Tracheal epithelial cell (primary cell): ENCODE results near the gene BCAS4. TPM values are rescaled to one million over a fixed set of nuclear protein-coding genes. Genes with fewer than 3 reads are reported as not detected.

Experiments
- total RNA-seq: library from RNA; depleted of rRNA; stranded (reverse); fragments of >200 nt; gene quantifications from 2 replicates; pipeline ENCODE4 v1.2.1, GENCODE V29; 2014

BCAS4 gene, protein sequence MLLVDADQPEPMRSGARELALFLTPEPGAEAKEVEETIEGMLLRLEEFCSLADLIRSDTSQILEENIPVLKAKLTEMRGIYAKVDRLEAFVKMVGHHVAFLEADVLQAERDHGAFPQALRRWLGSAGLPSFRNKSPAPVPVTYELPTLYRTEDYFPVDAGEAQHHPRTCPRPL
- 11.1 and 14.9 TPM in 2 replicates for total RNA-seq

GRCh38 chr20:50794846-50795634 lies at the start of gene BCAS4:
Gene BCAS4 (plus strand): TSS chr20:50795061. CDS start chr20:50795084, 23 bp downstream.

Other genes starting within 250 kb of the BCAS4 start
- gene RIPOR3, start 103.5 kb upstream of the BCAS4 start, total RNA-seq = 0.64 and 2.7 TPM in 2 replicates
- 10.7 and 19.0 TPM in 2 replicates for gene PARD6B, start 63.5 kb upstream of the BCAS4 start, total RNA-seq
- gene ADNP, start 136.4 kb downstream of the BCAS4 start, total RNA-seq = 22.7 and 37.9 TPM in 2 replicates
- 76.5 and 83.9 TPM in 2 replicates for gene DPM1, start 163.5 kb downstream of the BCAS4 start, total RNA-seq
- 9.8 and 10.6 TPM in 2 replicates for gene MOCS3, start 163.8 kb downstream of the BCAS4 start, total RNA-seq
- 108 and 148 TPM in 2 replicates for gene KCNG1, start 228.0 kb downstream of the BCAS4 start, total RNA-seq